Hepatocyte (in vitro differentiated cells): Measurements from ENCODE around the gene CTSH.

ENCODE experiments used
- EZH2 ChIP-seq: fragments of 200-600 bp; sonication (generic); IDR thresholded peaks from 2 replicates; pipeline ENCODE4 v1.6.1; 2016; ENCODE audit warnings: antibody characterized with exemption, mild to moderate bottlenecking, borderline replicate concordance
- TF ChIP-seq, protein P1 (sequence below): fragments of 200-600 bp; sonication (generic); IDR thresholded peaks from 2 replicates; pipeline ENCODE4 v1.5.1; 2016; ENCODE audit warnings: antibody characterized with exemption, mild to moderate bottlenecking; ENCODE audit not compliant: poor library complexity

DNA sequence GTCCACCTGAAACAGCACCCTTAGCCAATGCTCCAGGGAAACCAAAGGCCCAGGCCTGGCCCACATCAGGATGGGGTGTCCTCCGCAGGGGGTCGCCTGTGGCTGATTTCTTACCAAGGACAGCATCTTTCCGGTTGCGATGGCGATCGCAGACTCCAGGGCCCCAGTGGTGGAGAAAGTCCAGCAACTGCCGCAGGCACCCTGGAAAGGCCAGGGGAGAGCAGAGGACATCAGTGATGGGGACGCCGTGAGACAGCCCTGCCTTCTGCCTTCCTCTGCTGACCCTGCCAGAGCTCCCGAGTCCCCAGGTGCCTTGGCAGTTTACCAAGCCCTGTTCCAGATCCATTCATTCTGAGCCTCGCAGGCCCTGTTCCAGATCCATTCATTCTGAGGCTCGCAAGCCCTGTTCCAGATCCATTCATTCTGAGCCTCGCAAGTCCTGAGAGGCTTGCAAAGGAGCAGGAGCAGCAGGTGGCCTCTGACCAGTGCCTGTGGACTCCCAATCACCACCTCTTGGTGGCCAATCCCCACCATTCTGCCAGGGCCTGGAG lies 12.5 kb downstream of the CTSH start:
- TF ChIP-seq, protein P1, sequence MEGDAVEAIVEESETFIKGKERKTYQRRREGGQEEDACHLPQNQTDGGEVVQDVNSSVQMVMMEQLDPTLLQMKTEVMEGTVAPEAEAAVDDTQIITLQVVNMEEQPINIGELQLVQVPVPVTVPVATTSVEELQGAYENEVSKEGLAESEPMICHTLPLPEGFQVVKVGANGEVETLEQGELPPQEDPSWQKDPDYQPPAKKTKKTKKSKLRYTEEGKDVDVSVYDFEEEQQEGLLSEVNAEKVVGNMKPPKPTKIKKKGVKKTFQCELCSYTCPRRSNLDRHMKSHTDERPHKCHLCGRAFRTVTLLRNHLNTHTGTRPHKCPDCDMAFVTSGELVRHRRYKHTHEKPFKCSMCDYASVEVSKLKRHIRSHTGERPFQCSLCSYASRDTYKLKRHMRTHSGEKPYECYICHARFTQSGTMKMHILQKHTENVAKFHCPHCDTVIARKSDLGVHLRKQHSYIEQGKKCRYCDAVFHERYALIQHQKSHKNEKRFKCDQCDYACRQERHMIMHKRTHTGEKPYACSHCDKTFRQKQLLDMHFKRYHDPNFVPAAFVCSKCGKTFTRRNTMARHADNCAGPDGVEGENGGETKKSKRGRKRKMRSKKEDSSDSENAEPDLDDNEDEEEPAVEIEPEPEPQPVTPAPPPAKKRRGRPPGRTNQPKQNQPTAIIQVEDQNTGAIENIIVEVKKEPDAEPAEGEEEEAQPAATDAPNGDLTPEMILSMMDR = no peak
- no peak for TF ChIP-seq EZH2
